PFSK-1 (cell line): ENCODE data around the gene OTULINL.

ENCODE experiments used
- FOXP2 ChIP-seq: optimal IDR thresholded peaks from 2 replicates; pipeline ENCODE3; 2011; ENCODE audit warnings: borderline replicate concordance, control low read depth, inconsistent platforms; ENCODE audit not compliant: insufficient read depth; ENCODE audit errors: extremely low read length, extremely low read depth
- POLR2AphosphoS5 ChIP-seq: IDR thresholded peaks from 2 replicates; pipeline ENCODE4 v1.6.1; 2012; ENCODE audit warnings: low read depth, mild to moderate bottlenecking, control low read depth, low read length, moderate library complexity
- REST ChIP-seq, 2 experiments: IDR thresholded peaks; 2 replicates each; pipeline versions ENCODE4 v1.6.1 to v1.8.0; 2011 to 2012; ENCODE audit warnings: low read depth in 2 of 2, low read length in 2 of 2, control low read depth in 1 of 2, inconsistent platforms in 1 of 2, mild to moderate bottlenecking in 1 of 2, moderate library complexity in 1 of 2; ENCODE audit not compliant: insufficient read depth in 1 of 2
- SIN3A ChIP-seq: IDR thresholded peaks from 2 replicates; pipeline ENCODE4 v1.6.1; 2012; ENCODE audit warnings: mild to moderate bottlenecking, low read length, moderate library complexity, borderline replicate concordance; ENCODE audit not compliant: insufficient read depth
- TAF1 ChIP-seq: IDR thresholded peaks from 2 replicates; pipeline ENCODE4 v1.6.1; 2012; ENCODE audit warnings: low read length, control low read depth, borderline replicate concordance; ENCODE audit not compliant: insufficient read depth

OTULINL gene

DNA sequence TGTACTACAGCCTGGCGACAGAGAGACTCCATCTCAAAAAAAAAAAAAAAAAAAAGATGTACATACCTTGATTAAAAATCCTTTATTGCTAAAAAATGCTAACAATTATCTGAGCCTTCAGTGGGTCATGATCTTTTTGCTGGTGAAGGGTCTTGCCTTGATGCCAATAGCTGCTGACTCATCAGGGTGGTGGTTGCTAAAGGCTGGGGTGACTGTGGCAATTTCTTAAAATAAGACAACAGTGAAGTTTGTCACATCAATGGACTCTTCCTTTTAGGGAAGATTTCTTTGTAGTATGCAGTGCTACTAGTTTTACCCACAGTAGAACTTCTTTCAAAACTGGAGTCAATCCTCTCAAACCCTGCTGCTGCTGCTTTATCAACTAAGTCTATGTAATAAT is 33.9 kb upstream of the OTULINL start:
- no peak for TF ChIP-seq FOXP2
- TF ChIP-seq SIN3A: no peak
- TF ChIP-seq POLR2AphosphoS5: no peak
- no peak for TF ChIP-seq REST (IDR thresholded peaks at IDR 0.05; ENCODE audit: insufficient read depth in 1 of 2, low read depth in 2 of 2, low read length in 2 of 2)

DNA sequence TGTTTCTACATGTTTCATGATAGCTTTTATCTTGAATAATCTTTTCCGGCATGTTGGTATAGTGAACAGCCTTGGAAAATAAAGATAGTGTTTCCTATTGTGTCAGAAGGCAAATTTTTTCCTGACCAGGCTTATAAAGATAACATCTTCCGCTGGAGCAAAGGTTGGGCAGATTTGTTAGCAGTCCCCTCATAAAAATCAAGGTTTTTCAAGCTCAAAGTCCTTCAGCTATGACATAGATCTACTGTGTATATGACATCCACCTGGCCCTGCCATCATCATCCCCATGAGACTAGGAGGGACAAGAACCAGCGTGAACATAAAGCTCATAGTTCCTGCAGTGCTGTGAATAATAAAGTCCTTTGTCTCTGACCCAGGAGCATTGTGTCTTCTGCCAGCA is 30.4 kb upstream of the OTULINL start:
- TF ChIP-seq TAF1: no peak
- no peak for TF ChIP-seq REST (IDR thresholded peaks at IDR 0.05; ENCODE audit: insufficient read depth in 1 of 2, low read depth in 2 of 2, low read length in 2 of 2)
- TF ChIP-seq SIN3A: no peak
- no peak for TF ChIP-seq POLR2AphosphoS5
- TF ChIP-seq FOXP2: no peak

GRCh38 chr5:14552017-14552416 is 29.6 kb upstream of the OTULINL start:
- TF ChIP-seq TAF1: no peak
- no peak for TF ChIP-seq FOXP2
- no peak for TF ChIP-seq REST (IDR thresholded peaks at IDR 0.05; ENCODE audit: insufficient read depth in 1 of 2, low read depth in 2 of 2, low read length in 2 of 2)
- TF ChIP-seq SIN3A: no peak
- TF ChIP-seq POLR2AphosphoS5: no peak

DNA sequence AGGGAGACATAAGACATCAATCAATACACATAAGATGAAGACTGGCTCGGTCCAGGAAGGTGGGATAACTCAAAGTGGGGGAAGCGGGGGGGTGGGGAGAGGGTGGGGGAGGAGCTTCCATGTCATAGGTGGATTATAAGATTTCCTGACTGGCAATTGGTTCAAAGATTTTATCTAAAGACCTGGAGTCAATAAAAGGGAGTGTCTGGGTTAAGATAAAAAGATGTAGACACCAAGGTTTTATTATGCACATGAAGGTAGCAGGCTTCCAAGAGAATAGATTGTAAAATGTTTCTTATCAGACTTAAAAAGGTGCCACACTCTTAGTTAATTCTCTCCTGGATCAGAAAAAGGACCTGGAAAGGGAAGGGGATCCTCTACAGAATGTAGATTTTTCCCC is 25.6 kb upstream of the OTULINL start:
- TF ChIP-seq SIN3A: no peak
- TF ChIP-seq FOXP2: no peak
- no peak for TF ChIP-seq REST (IDR thresholded peaks at IDR 0.05; ENCODE audit: insufficient read depth in 1 of 2, low read depth in 2 of 2, low read length in 2 of 2)

GRCh38 chr5:14557203-14557770 is 24.3 kb upstream of the OTULINL start:
- TF ChIP-seq SIN3A (no peak), REST (IDR thresholded peaks at IDR 0.05; ENCODE audit: insufficient read depth in 1 of 2, low read depth in 2 of 2, low read length in 2 of 2) (no peak), TAF1 (no peak), FOXP2 (no peak), POLR2AphosphoS5 (no peak)
